Measurements from ENCODE around the gene CHEK2. TPM values are rescaled to one million over a fixed set of nuclear protein-coding genes. Genes with fewer than 3 reads are reported as not detected.
A peak's percentile ranks its signal among the peaks of the same experiment; 100 is the strongest.

The CHEK2 gene
- total RNA-seq, 1 experiment from 2014 or later = 61.1 TPM

DNA sequence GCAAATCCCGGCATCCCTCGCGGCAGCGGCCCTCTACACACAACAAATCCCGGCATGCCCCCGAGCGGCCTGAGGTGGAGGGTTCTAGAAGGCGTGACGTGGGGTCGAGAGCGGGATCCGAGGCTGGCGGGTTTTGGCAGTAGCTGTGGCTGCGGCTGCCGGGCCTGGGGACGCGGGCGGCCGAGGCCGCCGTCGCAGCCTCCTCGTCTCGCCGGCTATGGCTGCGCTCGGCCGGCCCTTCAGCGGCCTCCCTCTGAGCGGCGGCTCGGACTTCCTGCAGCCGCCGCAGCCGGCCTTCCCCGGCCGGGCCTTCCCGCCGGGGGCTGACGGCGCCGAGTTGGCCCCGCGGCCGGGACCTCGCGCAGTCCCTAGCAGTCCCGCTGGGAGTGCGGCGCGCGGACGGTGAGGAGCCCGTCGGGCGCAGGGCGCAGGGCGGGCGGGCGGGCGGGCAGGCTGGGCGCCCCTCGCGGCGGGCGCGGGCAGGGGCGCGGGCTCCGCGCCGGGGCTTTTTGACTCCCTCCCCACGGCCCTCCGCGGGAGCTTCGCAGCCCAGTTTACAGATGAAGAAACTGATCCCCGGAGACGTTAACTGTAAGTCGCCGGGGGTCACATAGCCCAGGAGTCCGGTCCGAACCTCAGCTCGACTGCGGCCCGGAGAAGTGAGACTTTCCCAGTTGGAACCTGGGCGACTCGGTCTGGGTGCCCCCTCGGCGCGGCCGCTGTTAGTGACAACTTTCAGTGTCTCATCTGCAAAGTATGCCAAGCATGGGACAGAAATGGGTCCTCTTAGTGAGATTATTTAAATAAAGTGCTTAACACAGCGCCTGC is 31.2 kb upstream of the CHEK2 start, which contains the start of gene CCDC117:
Gene CCDC117 (plus strand): TSS at position 63 of the 828 bp plus-strand sequence. CDS start 155 bp downstream, at position 218.
- peak; percentile 96 for DNase-seq
- Mint-ChIP-seq H3K9me3 (peaks cover 1 to 9% of the 10 kb centered on the region in 2 experiments; a peak in 4 of 5 replicates), H3K27me3 (ENCODE audit: low read depth) (no peaks in the 10 kb centered on the region), H3K4me3 (peak within 1 kb of the TSS; percentile 80 to 91), H3K27ac (peak within 1 kb of the TSS; percentile 71 to 94 (median 84)), H3K4me1 (peaks cover 9 to 15% of the 10 kb centered on the region in 2 experiments), H3K36me3 (ENCODE audit: insufficient read depth in 1 of 3, low read depth in 3 of 3) (peaks cover 20 to 41% (median 37%) of the 10 kb centered on the region in 3 experiments; a peak in 6 of 7 replicates)
- Histone ChIP-seq H3K23ac (ENCODE audit: insufficient read length, low read depth, low read length) (no peak within 1 kb of the TSS), H2BK20ac (ENCODE audit: low read depth, low read length, poor library complexity, severe bottlenecking) (no peak within 1 kb of the TSS), H2AK5ac (ENCODE audit: insufficient read length, low read length) (no peak within 1 kb of the TSS), H2BK12ac (ENCODE audit: insufficient read length, low read depth, low read length) (no peak within 1 kb of the TSS), H3K9me3 (ENCODE audit: control insufficient read depth, low read depth, low read length) (no peaks in the 10 kb centered on the region), H3T11ph (ENCODE audit: low read length) (no peak within 1 kb of the TSS), H2BK120ac (ENCODE audit: low read depth, low read length, poor library complexity, severe bottlenecking) (no peak within 1 kb of the TSS), H2BK5ac (ENCODE audit: insufficient read length, low read length) (no peak within 1 kb of the TSS), H3K14ac (ENCODE audit: insufficient read depth, low read length) (peak within 1 kb of the TSS; percentile 80), H2AFZ (ENCODE audit: low read length) (peak within 1 kb of the TSS; percentile 32), H2BK15ac (ENCODE audit: low read depth, low read length) (no peak within 1 kb of the TSS), H3K27me3 (ENCODE audit: insufficient read depth, low read length) (no peaks in the 10 kb centered on the region), H3K18ac (ENCODE audit: insufficient read length, low read depth, low read length) (no peak within 1 kb of the TSS), H3K79me1 (ENCODE audit: insufficient read depth, low read depth, low read length, poor library complexity, severe bottlenecking) (peaks cover 3% of the 10 kb centered on the region), H3K9ac (ENCODE audit: extremely low read depth, insufficient read length, low read length) (peak within 1 kb of the TSS; percentile 75), H3K4ac (ENCODE audit: low read depth, low read length) (no peak within 1 kb of the TSS), H3K56ac (ENCODE audit: insufficient read length, low read depth, low read length) (no peak within 1 kb of the TSS), H3K23me2 (ENCODE audit: insufficient read length, low read depth, low read length, poor library complexity, severe bottlenecking) (no peaks in the 10 kb centered on the region), H4K91ac (ENCODE audit: insufficient read length, low read depth, low read length) (no peak within 1 kb of the TSS), H3K79me2 (ENCODE audit: insufficient read depth, low read length) (no peaks in the 10 kb centered on the region; the same call in 1 of the 2 replicates), H3K4me1 (ENCODE audit: insufficient read depth, low read length) (no peaks in the 10 kb centered on the region), H4K8ac (replicated peaks; ENCODE audit: insufficient read length, low read depth, low read length) (no peak within 1 kb of the TSS), H4K20me1 (ENCODE audit: control insufficient read depth, insufficient read depth, insufficient read length) (no peaks in the 10 kb centered on the region), H4K5ac (ENCODE audit: insufficient read length, low read depth, low read length) (no peak within 1 kb of the TSS), H3K4me2 (ENCODE audit: insufficient read depth, insufficient read length, low read length) (peak within 1 kb of the TSS; percentile 93), H3K27ac (ENCODE audit: insufficient read length, low read depth, low read length) (no peak within 1 kb of the TSS)
- TF ChIP-seq, protein P1, sequence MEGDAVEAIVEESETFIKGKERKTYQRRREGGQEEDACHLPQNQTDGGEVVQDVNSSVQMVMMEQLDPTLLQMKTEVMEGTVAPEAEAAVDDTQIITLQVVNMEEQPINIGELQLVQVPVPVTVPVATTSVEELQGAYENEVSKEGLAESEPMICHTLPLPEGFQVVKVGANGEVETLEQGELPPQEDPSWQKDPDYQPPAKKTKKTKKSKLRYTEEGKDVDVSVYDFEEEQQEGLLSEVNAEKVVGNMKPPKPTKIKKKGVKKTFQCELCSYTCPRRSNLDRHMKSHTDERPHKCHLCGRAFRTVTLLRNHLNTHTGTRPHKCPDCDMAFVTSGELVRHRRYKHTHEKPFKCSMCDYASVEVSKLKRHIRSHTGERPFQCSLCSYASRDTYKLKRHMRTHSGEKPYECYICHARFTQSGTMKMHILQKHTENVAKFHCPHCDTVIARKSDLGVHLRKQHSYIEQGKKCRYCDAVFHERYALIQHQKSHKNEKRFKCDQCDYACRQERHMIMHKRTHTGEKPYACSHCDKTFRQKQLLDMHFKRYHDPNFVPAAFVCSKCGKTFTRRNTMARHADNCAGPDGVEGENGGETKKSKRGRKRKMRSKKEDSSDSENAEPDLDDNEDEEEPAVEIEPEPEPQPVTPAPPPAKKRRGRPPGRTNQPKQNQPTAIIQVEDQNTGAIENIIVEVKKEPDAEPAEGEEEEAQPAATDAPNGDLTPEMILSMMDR (conservative IDR thresholded peaks at IDR 0.05) = peak; percentile 42; the same call in 2 of the 3 replicates
- WGBS (ENCODE audit: extremely low coverage, insufficient read length, low lambda C conversion rate) = no CpG with 5 or more reads among the region's 92 CpGs

Data from H9 (cell line).